GM19452 (cell line): ENCODE data around the gene GPR62.
A peak's percentile ranks its signal among the peaks of the same experiment; 100 is the strongest.
"Not testable (repeated sequence)": the region's sequence is repeated elsewhere in the genome, so short reads cannot be mapped to it uniquely, and the experiment has no call there.

Experiments
- ATAC-seq: cut with Tn5 transposase; IDR thresholded peaks from one replicate; pipeline ENCODE4 v1.9.1; 2021; ENCODE audit not compliant: unreplicated experiment

The GPR62 gene

GRCh38 chr3:51992017-51992682 is 37.0 kb downstream of the GPR62 start:
- ATAC-seq, result no peak

DNA sequence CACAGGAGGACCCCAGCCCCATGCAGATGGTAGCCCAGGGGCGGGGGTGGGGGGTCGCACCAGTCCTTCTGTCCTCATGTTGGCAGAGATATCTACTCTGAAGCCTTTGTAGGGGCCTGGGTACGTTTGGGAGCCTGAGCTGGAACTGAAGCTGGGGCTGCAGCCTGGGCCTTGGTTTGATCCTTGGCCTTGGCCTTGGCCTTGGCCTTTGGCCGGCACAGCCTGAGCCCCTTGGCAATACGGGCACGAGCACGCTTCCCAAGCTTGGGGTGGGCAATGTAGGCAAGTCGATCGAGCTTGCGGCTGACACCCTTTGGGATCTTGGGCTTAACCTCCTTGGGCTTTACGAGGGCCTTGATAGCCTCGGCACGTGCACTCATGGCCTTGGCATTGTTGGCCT is 38.5 kb downstream of the GPR62 start:
- not testable (repeated sequence) for ATAC-seq

- ATAC-seq, result no peak
Measured at GRCh38 chr3:51994530-51994929, 39.3 kb downstream of the GPR62 start.

- ATAC-seq, result peak; percentile 83
Measured at GRCh38 chr3:51995346-51996163, 40.4 kb downstream of the GPR62 start, which contains the start of gene RPL29. Gene RPL29, minus strand, starts transcription at chr3:51995895. Its CDS starts 434 bp downstream, at chr3:51995461.

DNA sequence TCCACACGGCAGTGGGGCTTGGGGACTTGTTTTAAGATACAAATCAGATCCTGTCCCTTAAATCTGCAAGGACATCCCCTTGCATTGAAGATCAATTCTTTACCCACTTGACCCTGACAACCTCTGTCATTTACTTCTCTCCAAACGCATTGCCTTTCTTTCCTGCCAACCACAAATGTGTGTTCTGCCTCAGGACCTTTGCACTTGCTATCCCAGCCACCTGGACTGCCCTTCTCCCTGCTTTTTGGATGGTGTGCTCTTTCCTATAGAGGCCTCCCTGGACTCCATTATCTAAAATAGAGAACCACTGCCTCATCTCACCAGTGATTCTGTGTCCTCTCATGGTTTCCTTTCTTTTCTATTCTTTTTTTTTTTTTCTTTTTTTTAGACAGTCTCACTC is 42.0 kb downstream of the GPR62 start:
- no peak for ATAC-seq

GRCh38 chr3:51997935-51998596 is 42.9 kb downstream of the GPR62 start:
- no peak for ATAC-seq

- ATAC-seq, result no peak
Measured at GRCh38 chr3:51998774-51999173, 43.6 kb downstream of the GPR62 start.

DNA sequence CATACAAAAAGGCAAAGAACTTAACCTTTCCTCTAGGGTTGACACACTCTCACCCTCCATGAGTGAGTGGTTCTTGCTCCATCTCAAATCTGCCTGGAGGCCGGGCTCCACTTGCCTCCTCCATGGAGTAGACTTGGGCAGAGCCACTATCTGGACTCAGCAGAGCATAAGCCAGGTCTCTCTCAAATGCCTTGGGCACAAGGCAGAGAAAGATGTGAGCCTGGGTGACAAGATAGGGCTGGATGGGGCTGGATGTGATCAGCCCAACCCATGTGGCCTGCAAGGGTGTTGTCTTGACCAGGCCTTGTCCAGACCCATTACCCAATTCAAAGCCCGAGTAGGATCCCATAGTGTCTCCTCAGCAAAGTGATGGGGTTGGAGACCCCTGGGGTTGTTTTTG is 44.7 kb downstream of the GPR62 start:
- ATAC-seq, result no peak

DNA sequence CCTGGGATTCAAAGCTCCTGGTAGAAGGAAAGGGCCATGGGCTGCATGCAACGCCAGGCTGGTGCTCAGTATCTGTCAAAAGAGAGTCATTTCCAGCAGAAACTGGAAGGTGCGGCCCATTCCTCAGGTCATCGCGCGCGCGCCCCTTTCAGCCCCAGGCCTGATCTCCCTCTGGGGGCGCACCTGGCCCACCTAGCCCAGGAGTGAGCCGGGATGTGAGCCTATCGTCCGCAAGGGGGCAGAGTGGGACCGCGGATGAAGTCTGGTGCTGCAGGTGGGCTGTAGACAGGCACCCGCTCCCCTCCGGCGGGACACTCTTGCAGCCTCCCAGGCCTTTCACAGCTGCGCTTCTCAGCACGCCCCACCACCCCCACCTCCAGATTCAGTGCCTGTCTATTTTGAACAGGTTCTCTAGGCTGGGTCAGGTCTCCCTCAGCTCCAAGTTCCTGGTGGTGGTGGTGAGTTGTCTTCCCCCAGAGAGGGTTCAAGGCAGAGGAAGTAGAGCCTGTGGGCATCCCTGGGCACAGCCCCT is 46.3 kb downstream of the GPR62 start:
- ATAC-seq, result peak; percentile 78

DNA sequence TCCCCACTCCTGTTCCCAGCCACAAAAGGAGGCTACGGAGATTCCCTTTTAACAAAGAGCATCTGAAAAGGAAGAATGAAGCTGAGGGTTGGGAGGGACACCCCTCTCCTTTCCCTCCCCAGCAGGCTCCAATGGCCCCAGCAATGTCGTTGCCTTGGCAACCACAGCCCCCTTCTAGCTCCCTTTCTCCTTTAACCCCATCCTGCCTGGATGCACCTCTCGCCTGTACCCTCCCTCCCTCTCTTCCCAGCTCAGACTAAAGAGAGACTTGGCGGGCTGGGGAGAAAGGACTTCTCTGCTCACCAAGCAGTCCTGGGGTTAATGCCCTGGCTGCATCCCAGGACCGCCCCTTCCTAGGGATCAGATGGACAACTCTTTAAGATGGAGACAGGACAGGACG is 47.6 kb downstream of the GPR62 start:
- no peak for ATAC-seq

- no peak for ATAC-seq
Measured at GRCh38 chr3:52004163-52004787, 49.1 kb downstream of the GPR62 start.

GRCh38 chr3:52004906-52005395 is 49.8 kb downstream of the GPR62 start:
- no peak for ATAC-seq

DNA sequence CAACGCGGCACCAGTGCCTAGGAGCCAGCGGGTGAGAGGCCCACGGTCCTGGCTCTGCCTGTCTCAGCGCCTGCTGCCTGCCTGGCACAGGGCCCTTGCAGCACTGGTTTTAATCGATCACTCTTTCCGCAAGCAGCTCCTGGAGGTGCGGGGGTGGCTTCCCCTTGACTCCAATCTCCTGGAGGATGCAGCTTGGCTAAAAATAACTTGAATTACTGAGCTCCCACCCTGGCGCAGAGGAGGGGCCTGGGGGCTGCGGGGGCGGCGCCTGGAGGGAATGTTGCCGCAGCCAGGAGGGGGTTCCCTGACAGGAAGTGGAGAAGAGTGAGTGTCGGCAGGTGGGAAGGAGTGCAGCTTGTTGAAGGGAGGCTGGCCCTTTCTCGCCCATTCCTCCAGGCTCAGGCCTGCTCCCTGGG is 50.4 kb downstream of the GPR62 start:
- no peak for ATAC-seq

DNA sequence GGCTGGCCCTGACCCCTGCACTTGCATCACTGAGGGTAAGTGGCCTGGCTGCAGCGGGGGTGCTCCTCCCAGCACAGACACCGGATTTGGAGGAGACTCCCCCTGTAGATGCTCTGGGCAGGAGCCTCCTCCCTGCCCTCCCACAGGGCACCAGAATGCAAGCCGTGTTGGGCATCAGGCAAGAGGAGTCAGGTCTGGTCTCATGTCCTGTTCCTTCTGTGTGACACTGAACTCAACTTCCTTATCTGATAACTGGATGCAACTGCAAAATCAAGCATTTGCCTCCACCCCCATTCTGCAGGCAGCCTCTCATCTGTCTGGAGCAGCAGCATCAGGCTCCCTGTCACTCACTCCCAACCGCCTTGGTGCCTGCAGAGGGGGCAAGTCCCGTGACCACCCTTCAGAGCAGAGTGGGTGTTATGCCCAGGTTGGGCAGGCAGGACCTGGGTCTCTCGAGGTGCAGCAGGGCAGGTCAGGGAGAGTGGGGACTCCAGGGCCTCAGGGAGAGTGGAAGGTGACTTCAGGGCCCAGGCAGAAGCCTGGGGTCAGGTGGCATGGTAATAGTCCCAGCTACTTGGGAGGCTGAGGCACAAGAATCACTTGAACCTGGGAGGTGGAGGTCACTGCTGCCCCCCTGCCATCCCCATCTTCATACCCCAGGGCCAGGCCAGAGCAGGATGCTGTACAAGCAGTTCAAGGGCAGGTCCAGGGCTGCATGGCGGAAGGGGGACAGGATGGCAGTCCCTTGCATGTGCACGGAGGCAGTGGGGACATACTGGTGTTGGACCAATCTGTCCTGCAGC is 51.0 kb downstream of the GPR62 start:
- no peak for ATAC-seq

- no peak for ATAC-seq
Measured at GRCh38 chr3:52006820-52007133, 51.6 kb downstream of the GPR62 start.
